Left renal cortex interstitium (tissue), 4 donors: ENCODE results near the gene MCRIP1. TPM values are rescaled to one million over a fixed set of nuclear protein-coding genes. Genes with fewer than 3 reads are reported as not detected.

ENCODE experiments used
- DNase-seq, 4 donors: peaks; one replicate each; pipeline ENCODE4 v3.0.0-alpha.2; 2013; ENCODE audit warnings: low read depth in 4 of 4, low spot score in 2 of 4, missing footprints in 1 of 4
- polyA plus RNA-seq, 4 donors: library from polyadenylated mRNA; unstranded; fragments of 120-200 nt; gene quantifications; one replicate each; pipeline ENCODE4 v1.2.1, GENCODE V29; 2013; ENCODE audit not compliant: insufficient read length in 4 of 4

MCRIP1 gene
- polyA plus RNA-seq, 4 donors, result 69.8 to 134 (median 107) TPM

- no peak for DNase-seq
These were observed 30.1 kb upstream of the MCRIP1 start for GRCh38 chr17:81863123-81863675.

- DNase-seq, result peak; percentile 99 to 100 (median 100)
These were observed 27.9 kb upstream of the MCRIP1 start for GRCh38 chr17:81860756-81861568.

DNA sequence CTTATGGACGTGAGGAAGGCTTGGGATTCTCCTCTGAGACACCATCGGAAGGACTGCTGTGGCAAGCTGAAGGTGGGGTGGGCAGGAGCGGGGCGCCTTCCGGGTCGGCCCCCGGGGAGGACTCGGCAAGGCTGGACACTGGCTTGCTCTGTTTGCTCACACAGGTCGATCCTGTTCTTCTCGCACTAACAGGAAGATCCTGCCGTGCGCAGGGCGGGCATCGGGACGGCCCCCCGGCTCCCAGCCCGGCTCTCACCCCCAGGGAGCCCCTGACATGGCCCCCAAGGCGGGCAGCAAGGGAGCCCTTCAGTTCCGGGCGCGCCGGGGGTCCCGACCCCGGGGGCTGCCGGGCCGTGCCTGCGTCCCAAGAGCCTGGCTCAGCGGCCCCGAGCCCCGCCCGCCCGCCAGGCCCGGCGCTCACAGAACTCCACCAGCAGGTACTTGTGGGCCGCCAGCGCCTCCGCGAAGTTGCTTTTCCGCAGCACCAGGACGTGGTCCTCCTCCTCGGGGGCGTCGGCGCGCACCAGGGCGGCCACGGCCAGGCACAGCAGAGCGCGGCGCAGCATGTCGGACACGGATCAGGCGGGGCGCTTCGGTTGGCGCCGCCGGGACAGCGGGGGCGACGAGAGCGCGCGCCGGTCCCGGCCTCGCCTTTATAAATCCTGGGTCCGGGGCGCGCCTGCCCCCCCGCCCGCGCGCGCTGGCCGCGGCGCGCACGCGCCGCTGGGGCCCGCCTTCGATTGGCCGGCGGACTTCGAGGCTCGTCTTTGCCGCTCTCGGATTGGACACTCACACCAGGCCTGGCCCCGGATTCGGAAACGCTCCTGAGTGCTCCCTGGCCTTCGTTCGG lies 27.0 kb upstream of the MCRIP1 start, which contains the start of gene P4HB:
Gene P4HB, minus strand, starts transcription at position 630 of the 850 bp plus-strand sequence. Its CDS starts 64 bp downstream, at position 566.
- DNase-seq, result no peak

GRCh38 chr17:81858967-81859905 lies 26.1 kb upstream of the MCRIP1 start:
- no peak for DNase-seq

DNA sequence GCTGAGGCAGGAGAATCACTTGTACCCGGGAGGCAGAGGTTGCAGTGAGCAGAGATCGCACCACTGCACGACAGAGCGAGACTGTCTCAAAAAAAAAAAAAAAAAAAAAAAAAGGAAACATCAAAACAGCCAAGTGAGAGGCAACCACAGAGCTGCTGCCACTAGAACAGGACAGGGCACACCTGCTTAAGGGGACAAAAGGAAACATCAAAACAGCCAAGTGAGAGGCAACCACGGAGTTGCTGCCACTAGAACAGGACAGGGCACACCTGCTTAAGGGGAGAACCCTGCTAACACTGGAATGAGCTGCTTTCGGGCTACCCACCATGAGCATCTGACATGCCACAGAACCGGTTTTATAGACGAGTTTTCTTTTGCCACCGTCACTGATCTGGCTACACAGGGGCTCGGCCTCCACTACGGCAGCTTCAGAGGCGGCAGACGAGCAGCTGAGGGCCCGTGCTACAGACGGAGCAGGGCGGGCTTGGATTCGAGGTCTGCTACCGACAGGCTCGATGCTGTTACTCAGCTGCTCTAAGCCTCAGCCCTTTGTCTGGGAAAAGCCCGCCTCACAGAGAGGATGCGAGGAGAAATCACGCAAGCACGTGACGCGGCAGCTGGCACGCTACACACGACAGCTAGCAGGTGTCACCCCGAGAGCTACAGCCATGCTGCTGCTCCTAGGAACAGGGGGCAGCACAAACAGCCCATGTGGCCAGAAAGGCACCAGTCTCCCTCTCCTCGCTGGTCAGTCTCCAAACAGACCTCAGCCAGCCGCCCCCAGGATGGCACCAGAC lies 25.3 kb upstream of the MCRIP1 start:
- no peak for DNase-seq

DNA sequence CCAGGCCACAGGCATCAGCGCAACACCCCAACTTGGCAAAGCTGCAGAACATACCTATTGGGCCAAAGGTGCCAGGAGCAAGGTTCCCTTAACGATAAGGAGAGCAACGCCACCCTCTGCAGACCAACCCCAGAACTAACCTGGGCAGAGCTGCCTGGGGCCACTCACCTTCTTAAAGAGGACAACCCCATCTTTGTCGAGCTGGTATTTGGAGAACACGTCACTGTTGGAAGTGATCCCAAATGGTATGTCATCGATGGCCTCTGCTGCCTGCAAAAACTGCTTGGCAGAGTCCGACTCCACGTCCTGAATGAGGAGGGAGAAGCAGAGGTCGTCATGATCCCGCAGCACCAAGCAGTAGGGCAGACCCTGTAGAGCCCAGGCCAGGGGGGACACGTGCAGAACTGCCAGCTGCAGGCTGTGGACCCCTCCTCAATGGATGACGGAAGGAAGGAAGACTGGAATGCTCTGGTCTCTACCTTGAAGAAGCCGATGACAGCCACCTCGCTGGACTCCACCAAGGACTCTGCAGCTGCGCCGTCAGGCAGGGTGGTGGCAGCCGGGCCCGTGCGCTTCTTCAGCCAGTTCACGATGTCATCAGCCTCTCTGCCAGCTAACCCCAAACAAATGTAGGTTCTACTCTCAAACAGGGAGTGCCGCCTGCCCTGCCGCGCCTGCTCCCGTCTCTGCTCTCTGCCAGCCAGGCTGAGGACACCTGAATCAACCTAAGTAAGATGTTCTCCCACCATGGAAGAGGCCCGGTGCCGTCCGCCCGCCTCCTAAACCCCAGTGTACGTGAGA lies 22.1 kb upstream of the MCRIP1 start:
- no peak for DNase-seq

DNA sequence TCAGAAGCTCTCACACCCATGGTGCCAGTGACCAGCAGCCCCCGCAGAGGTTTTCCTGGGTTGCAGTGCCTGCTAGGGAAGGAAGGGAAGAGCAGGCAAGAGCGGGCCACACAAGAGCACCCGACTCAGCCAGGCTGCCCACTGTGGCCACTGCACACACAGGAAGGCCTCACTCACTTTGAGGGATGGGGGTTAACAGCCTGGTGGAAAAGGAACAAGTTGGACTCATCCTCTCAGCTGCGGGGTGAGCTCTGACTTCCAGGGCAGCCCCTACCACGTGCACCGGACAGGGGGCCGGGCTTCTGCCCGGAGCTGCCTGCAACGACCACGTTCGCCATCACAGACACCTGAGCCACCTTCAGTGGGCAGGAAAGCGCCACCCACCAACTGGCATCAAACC lies 19.1 kb upstream of the MCRIP1 start:
- DNase-seq, result no peak

GRCh38 chr17:81851423-81851822 lies 18.3 kb upstream of the MCRIP1 start:
- no peak for DNase-seq

GRCh38 chr17:81849457-81849856 lies 16.4 kb upstream of the MCRIP1 start:
- no peak for DNase-seq

DNA sequence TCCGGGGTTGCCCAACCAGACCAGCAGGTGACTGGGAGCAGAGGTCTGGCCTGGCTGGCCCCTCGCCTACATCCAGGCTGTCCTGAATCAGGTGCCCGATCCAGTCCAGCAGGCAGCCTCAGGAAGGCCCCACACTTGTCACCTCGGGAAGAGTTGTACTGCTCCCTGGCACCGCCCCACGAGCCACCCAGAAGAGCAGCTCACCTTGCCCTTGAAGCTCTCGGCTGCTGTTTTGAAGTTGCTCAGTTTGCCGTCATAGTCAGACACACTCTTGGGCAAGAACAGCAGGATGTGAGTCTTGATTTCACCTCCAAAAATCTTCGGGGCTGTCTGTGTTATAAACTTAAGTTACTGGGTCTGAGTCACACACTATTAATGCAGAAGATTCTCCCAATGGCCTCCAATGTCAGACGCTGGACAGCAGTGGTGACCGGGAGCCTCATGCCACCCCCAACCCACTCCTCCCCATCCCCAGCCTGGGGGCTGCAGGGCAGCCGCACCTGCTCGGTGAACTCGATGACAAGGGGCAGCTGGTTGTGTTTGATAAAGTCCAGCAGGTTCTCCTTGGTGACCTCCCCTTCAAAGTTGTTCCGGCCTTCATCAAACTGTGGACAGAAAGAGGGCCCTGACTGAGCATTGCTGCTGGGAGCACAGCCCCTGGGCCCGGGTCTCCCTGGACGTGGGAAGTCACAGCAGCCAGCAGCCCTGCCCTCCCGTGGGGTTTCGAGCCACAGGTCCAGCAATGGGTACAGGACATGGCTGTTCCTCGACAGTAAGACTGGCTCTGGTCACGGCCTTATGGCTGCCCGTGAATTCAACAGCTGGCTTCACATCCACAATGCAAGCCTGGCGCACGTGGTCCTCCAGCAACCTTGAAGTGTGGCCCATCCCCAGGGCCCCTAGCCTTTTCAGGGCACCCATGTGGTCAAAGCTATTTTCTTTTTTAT lies 13.9 kb upstream of the MCRIP1 start:
- DNase-seq, result no peak

DNA sequence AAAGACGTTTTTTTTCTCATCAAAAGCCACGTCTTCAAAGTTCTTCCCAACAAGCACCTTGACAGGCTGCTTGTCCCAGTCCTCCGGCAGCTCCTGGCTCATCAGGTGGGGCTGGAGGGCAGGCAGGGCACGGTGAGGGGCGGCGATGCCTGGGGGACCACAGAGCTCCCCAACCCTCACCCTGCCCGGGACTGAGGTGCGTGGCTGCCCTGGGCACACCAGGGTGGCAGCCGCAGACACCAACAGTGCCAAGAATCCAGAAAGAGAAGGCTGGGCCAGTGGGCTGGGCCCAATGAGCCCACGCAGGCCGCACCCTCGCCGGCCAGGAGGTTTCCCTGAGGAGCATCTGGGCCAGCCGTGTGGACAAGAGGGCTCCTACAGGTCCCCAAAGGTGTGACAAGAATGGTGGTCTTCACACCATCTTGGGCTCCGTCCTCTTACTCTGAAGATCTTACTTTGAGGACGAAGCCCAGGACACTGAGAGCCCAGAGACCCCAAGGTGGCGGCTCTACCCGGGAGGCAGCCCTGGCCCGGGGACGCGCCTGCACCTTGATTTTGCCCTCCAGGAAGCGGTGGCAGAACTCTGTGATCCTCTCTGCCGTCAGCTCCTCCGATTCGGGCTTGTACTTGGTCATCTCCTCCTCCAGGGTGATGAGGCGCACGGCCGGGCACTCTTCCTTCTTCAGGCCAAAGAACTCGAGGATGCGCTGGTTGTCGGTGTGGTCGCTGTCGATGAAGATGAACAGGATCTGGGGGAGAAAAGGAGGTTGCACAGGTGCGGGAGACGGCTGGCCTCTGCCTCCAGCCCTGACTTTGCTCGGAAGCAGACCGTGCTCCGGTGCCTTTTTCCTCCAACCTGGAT lies 13.0 kb upstream of the MCRIP1 start:
- DNase-seq, result no peak

- DNase-seq, result no peak
These were observed 12.3 kb upstream of the MCRIP1 start for GRCh38 chr17:81845361-81845760.

GRCh38 chr17:81844887-81845286 lies 11.8 kb upstream of the MCRIP1 start:
- DNase-seq, result no peak

DNA sequence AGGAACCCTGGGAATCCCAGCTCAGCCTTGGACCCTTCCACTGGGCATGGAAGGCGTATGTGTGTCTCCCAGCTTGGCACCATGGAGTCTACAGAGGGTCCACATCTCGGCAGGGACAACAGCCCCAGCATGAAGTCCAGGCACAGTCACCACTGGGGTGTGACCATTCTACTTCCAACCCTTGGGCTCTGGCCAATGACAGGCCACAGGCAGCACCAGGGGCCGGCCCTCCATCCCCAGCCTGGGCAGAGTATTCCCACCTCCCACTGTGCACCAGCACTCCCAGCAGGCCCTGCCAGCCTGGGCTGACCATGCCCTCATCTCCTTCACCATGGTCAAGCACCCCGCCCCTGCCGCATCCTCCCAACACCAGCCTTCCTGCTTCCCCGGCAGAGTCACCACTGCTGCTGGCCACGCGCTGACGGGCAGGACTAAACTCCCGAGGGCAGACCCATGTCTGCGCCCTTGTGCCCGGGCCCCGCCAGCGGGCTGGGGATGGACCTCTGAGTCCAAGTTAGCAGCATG lies 11.3 kb upstream of the MCRIP1 start:
- DNase-seq, result no peak

GRCh38 chr17:81843713-81844326 lies 10.7 kb upstream of the MCRIP1 start:
- no peak for DNase-seq
